Epithelial cell of proximal tubule (primary cell): Measurements from ENCODE around the gene MGA. TPM values are rescaled to one million over a fixed set of nuclear protein-coding genes. Genes with fewer than 3 reads are reported as not detected.
"Not testable (repeated sequence)": the region's sequence is repeated elsewhere in the genome, so short reads cannot be mapped to it uniquely, and the experiment has no call there.

Experiments
- DNase-seq: peaks from one replicate; pipeline ENCODE4 v3.0.0-alpha.2; 2011; ENCODE audit warnings: low read depth
- H3K4me3 ChIP-seq: 2 replicates; pipeline ENCODE4 v1.5.1; 2011; ENCODE audit warnings: low read depth, mild to moderate bottlenecking, low read length
- total RNA-seq: library from RNA; depleted of rRNA; stranded (reverse); fragments of >200 nt; gene quantifications from 2 replicates; pipeline ENCODE4 v1.2.3, GENCODE V29; 2015
- TF ChIP-seq, protein P1 (sequence below): conservative IDR thresholded peaks from 2 replicates; pipeline ENCODE4 v1.5.1; 2012; ENCODE audit warnings: low read depth, mild to moderate bottlenecking, low read length

Gene MGA
- total RNA-seq, 1 donor from 2014 or later = 20.8 TPM

DNA sequence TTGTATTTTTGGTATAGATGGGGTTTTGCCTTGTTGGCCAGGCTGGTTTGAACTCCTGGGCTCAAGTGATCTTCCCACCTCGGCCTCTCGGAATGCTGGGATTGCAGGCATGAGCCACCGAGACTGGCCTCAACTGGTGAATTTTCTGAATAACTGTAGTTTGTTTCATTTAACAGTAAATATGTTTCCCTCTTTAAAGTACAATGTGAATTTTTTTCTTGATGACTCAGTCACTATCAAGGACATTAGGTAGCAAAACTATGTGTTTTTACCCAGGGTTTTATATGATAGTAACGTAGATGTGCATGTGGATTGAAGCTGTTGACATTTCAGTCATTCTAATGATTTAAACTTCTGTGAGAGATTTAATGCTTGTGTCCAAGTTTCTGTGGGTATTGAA is 73.9 kb downstream of the MGA start:
- no peak for DNase-seq
- no peak overlapping the region for H3K4me3 ChIP-seq
- TF ChIP-seq, protein P1, sequence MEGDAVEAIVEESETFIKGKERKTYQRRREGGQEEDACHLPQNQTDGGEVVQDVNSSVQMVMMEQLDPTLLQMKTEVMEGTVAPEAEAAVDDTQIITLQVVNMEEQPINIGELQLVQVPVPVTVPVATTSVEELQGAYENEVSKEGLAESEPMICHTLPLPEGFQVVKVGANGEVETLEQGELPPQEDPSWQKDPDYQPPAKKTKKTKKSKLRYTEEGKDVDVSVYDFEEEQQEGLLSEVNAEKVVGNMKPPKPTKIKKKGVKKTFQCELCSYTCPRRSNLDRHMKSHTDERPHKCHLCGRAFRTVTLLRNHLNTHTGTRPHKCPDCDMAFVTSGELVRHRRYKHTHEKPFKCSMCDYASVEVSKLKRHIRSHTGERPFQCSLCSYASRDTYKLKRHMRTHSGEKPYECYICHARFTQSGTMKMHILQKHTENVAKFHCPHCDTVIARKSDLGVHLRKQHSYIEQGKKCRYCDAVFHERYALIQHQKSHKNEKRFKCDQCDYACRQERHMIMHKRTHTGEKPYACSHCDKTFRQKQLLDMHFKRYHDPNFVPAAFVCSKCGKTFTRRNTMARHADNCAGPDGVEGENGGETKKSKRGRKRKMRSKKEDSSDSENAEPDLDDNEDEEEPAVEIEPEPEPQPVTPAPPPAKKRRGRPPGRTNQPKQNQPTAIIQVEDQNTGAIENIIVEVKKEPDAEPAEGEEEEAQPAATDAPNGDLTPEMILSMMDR = no peak

DNA sequence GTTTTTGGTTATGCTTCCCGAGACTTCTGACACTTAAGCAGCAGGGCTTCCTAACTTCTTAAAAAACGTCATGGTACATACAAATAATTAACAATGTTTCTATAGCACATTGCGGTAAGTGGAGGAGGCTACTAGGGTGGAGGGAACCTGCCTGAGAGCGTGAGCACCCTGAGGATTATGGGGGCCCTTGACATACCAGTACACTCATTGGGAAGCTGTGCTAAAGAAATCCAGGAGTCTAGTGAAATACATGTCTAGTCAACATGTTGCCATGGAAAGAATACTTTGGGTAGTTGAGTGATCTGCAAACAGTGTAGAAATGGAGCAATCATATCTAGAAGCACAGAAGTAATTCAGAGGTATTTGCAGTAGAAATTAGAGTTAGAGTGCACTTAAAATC is 74.8 kb downstream of the MGA start:
- DNase-seq = no peak
- H3K4me3 ChIP-seq = no peak overlapping the region
- TF ChIP-seq, protein P1 = no peak

DNA sequence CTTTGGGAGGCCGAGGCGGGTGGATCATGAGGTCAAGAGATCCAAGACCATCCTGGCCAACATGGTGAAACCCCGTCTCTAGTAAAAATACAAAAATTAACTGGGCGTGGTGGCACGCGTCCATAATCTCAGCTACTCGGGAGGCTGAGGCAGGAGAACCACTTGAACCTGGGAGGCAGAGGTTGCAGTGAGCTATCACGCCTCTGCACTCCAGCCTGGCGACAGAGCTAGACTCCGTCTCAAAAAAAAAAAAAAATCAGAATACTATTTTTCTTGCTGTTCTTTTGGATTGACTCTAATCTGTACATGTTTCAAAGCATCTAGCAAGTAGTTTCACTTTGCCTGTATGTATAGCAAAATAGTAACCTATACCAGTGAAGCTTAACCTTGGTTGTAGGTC is 75.3 kb downstream of the MGA start:
- DNase-seq, H3K4me3 ChIP-seq: not testable (repeated sequence)

DNA sequence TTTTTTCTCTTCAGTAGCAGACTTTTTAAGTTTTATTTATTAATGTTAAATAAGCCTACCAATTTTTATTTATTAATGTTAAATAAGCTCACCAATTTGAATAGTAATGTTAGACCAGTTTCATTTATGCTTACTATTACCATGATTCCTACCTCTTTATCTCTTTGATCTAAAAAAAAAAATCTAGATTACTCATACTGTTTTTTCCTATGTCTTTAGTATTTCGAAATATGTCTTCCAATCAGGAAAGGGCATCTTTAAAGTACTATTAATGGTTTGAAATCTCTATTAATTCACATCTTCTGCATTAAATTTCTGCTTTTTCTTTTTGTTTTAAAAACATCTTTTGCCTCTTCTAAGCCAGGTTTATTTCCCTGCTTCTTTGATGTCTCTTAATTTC is 86.6 kb downstream of the MGA start:
- no peak overlapping the region for H3K4me3 ChIP-seq
- DNase-seq = no peak
- TF ChIP-seq, protein P1 = no peak

DNA sequence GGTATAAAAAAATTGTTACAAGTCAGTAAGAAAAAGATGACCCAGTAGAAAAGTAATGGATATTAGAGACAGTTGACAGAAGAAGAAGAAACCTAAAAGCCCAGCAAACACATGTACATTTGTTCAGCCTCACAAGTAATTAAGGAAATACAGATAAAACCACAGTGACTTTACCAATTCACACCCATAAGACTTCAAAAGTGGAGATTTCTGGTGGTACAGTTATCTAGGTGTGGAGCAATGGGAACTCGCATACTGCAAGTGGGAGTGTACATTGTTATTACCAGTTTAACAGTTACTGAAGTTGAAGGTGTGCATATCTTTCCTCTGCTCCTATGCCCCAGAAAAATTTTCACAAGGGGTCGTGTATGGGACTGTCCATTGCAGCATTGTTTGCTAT is 96.0 kb downstream of the MGA start:
- TF ChIP-seq, protein P1 = no peak
- no peak overlapping the region for H3K4me3 ChIP-seq

DNA sequence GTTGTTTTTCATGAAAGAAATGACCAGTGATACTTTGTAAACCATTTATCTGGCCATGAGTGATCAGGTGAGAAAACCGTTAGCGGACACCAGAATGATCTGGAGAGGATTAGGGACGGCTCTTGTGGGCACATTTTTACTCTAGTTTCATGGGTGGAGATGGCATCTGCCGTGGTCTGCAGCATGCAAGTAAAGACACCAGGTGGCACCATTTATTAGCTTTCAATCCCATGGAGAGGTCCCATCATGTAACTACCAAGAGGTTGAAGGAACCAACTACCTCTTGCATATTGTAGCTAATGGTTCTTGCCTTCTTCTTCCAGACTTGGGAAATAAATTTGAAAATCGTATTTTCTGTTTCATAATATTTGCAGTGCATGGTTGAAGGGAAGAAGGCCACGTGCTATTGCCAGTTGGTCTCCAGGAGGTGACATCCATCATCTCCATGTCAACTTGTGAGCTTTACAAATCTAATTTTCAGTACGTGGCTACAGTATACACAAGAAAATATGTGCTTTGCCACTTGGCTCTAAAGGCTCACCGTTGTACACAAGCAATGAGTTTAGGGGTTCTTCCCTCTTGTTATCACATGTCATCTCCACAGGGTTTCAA is 112.6 kb downstream of the MGA start:
- DNase-seq = no peak
- TF ChIP-seq, protein P1 = peak; percentile 80
- H3K4me3 ChIP-seq = no peak overlapping the region

More for the DNA sequence above, 96.0 kb downstream of the MGA start:
- no peak for DNase-seq

DNA sequence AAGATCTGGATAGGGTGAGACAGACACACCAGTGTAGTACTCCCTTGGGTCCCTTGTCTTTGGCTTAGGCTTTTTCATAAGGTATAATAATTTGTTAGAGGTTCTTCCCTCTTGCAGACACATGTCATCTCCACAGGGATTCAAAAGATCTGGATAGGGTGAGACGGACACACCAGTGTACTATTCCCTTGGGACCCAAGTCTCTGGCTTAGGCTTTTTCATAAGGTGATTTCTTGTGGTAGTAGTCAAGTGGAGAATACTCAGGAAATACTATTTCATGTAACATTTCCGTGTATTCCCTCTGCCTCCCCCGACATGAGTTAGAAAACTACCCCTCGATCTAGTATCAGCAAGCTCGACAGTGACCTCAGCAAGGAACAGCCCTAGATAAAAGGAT is 113.1 kb downstream of the MGA start:
- peak overlapping the region; percentile 70 for H3K4me3 ChIP-seq
- TF ChIP-seq, protein P1 = no peak
- no peak for DNase-seq
